GM12878 (cell line): ENCODE results near the gene TEX50. TPM values are rescaled to one million over a fixed set of nuclear protein-coding genes. Genes with fewer than 3 reads are reported as not detected.
"Not testable (repeated sequence)": the region's sequence is repeated elsewhere in the genome, so short reads cannot be mapped to it uniquely, and the experiment has no call there.

Experiments
- ATAC-seq: fragments of 200-7000 bp; cut with Tn5 transposase; 3 replicates; pipeline ENCODE4 v1.9.1; 2020; ENCODE audit warnings: mild to moderate bottlenecking, moderate library complexity
- BruUV-seq: library from RNA; stranded (reverse); fragments of 400-500 nt; replicated peaks from 2 replicates; lab custom pipeline; 2021; lab: Mats Ljungman, UMichigan
- CTCF ChIA-PET: fragments of 300-600 bp; sonication (Branson Sonifier 250); formaldehyde crosslinking; extraction: SDS; loops from one replicate; lab custom pipeline; 2021; ENCODE audit warnings: inconsistent platforms; lab: Yijun Ruan, JAX
- POLR2A ChIA-PET: fragments of 350-600 bp; formaldehyde crosslinking; extraction: SDS; loops from one replicate; lab custom pipeline; 2021; ENCODE audit warnings: inconsistent platforms; lab: Charles Lee
- RAD21 ChIA-PET: fragments of 300-600 bp; sonication (Branson Sonifier 250); formaldehyde crosslinking; loops from one replicate; lab custom pipeline; 2023; ENCODE audit warnings: antibody characterized with exemption; ENCODE audit not compliant: unreplicated experiment; lab: Charles Lee
- SMC1A ChIA-PET: fragments of 300-600 bp; sonication (Branson Sonifier 250); formaldehyde crosslinking; loops from one replicate; lab custom pipeline; 2023; ENCODE audit not compliant: unreplicated experiment, uncharacterized antibody; lab: Charles Lee
- DNase-seq: peaks from one replicate; pipeline ENCODE4 v3.0.0-alpha.2; 2011; ENCODE audit warnings: low read depth, low spot score
- FAIRE-seq: peaks from 3 replicates; lab custom pipeline; 2011; peaks lifted over from hg19 to GRCh38; lab: Jason Lieb, UNC
- H2AFZ ChIP-seq: 2 replicates; pipeline ENCODE4 v1.6.0; 2011; ENCODE audit warnings: low read depth, low read length, control low read depth; ENCODE audit not compliant: control insufficient read depth
- H3K27ac ChIP-seq: 2 replicates; pipeline ENCODE4 v1.5.1; 2011; ENCODE audit warnings: control low read depth; ENCODE audit not compliant: control insufficient read depth, insufficient read depth
- H3K27me3 ChIP-seq, 2 experiments: replicated peaks in 1 of 2; 2 replicates each; pipeline versions ENCODE4 v1.6.0 to v1.6.1; 2011; ENCODE audit warnings: low read length in 1 of 2; ENCODE audit not compliant: control insufficient read depth in 2 of 2, insufficient read depth in 2 of 2
- H3K36me3 ChIP-seq, 2 experiments: 2 replicates each; pipeline ENCODE4 v1.5.1; 2011; ENCODE audit warnings: low read length in 1 of 2; ENCODE audit not compliant: control insufficient read depth in 2 of 2, insufficient read depth in 2 of 2
- H3K4me1 ChIP-seq: 2 replicates; pipeline ENCODE4 v1.6.1; 2011; ENCODE audit warnings: mild to moderate bottlenecking, low read length, moderate library complexity, mixed read lengths; ENCODE audit not compliant: control insufficient read depth, insufficient read depth
- H3K4me2 ChIP-seq: 2 replicates; pipeline ENCODE4 v1.6.0; 2011; ENCODE audit warnings: control low read depth; ENCODE audit not compliant: control insufficient read depth, insufficient read depth
- H3K4me3 ChIP-seq: fragments of 200-600 bp; sonication (generic); 2 replicates; pipeline ENCODE4 v1.5.1; 2016
- H3K79me2 ChIP-seq: 2 replicates; pipeline ENCODE4 v1.6.0; 2011; ENCODE audit warnings: low read length; ENCODE audit not compliant: control insufficient read depth, insufficient read depth
- H3K9ac ChIP-seq: 2 replicates; pipeline ENCODE4 v1.8.0; 2011; ENCODE audit warnings: low read length, control low read depth, mixed read lengths; ENCODE audit not compliant: control insufficient read depth, insufficient read depth
- H3K9me3 ChIP-seq: replicated peaks from 3 replicates; pipeline ENCODE4 v1.5.1; 2011; ENCODE audit warnings: mild to moderate bottlenecking, low read length; ENCODE audit not compliant: control insufficient read depth, insufficient read depth
- H4K20me1 ChIP-seq: 2 replicates; pipeline ENCODE4 v1.6.0; 2011; ENCODE audit not compliant: control insufficient read depth, insufficient read depth
- IRF3 ChIP-seq: fragments of 450-650 bp; IDR thresholded peaks from 2 replicates; pipeline ENCODE4 v1.6.1; 2014; ENCODE audit warnings: mild to moderate bottlenecking
- MEF2A ChIP-seq: IDR thresholded peaks from 2 replicates; pipeline ENCODE4 v1.6.1; 2011; ENCODE audit warnings: low read depth, mild to moderate bottlenecking, low read length, moderate library complexity; ENCODE audit not compliant: insufficient read depth
- ZBTB40 ChIP-seq: fragments of 450-650 bp; IDR thresholded peaks from 2 replicates; pipeline ENCODE4 v1.6.1; 2016; ENCODE audit warnings: mild to moderate bottlenecking, moderate library complexity, borderline replicate concordance
- ZNF207 ChIP-seq: fragments of 450-650 bp; IDR thresholded peaks from 2 replicates; pipeline ENCODE4 v1.6.1; 2014; ENCODE audit warnings: antibody characterized with exemption, mild to moderate bottlenecking, borderline replicate concordance
- WGBS: methylation state at CpG from one replicate; pipeline ENCODE4 v1.1.6; 2016; ENCODE audit warnings: low lambda C conversion rate; ENCODE audit not compliant: insufficient replicate concordance, insufficient coverage; ENCODE audit errors: missing lambda C conversion rate; 5-methylcytosine and 5-hydroxymethylcytosine counted together
- in situ Hi-C: fragments of 300-500 bp; cut with MboI; formaldehyde crosslinking; loops from 9 replicates; pipeline ENCODE4 v1.14.3; 2018; ENCODE audit warnings: mixed read lengths
- intact Hi-C: fragments of 100-400 bp; cut with micrococcal nuclease; formaldehyde crosslinking; loops from one replicate; pipeline ENCODE4 v1.14.2; 2022; ENCODE audit not compliant: unreplicated experiment
- polyA plus RNA-seq, 11 experiments: library from polyadenylated mRNA; depleted of rRNA in 4 of 11; unstranded in 6 of 11; stranded (reverse) in 5 of 11; fragments of >200 nt; fragmentation: Nextera tagmentation in 4 of 11; fragmentation: Illumina TruSeq in 1 of 11; extraction: Ambion mirVana in 4 of 11; extraction: Trizol in 1 of 11; gene quantifications; 1 replicate in 1 of 11; 2 replicates in 10 of 11; pipeline versions ENCODE4 v1.2.1 to v1.2.3, GENCODE V29; 2011 to 2016; ENCODE audit warnings: inconsistent platforms in 2 of 11, missing spikeins in 2 of 11, low read depth in 1 of 11
- total RNA-seq, 4 experiments: library from RNA; depleted of rRNA in 3 of 4; stranded (reverse); fragments of >200 nt in 3 of 4; fragmentation: Illumina TruSeq in 1 of 4; extraction: Trizol in 1 of 4; gene quantifications; 2 replicates each; pipeline versions ENCODE4 v1.2.1 to v1.2.3, GENCODE V29; 2013 to 2021

TEX50 gene
- total and polyA plus RNA-seq, 10 of the 15 experiments (the other 5 are each of a cell fraction or from before 2014, with no cell fraction given), result not detected

DNA sequence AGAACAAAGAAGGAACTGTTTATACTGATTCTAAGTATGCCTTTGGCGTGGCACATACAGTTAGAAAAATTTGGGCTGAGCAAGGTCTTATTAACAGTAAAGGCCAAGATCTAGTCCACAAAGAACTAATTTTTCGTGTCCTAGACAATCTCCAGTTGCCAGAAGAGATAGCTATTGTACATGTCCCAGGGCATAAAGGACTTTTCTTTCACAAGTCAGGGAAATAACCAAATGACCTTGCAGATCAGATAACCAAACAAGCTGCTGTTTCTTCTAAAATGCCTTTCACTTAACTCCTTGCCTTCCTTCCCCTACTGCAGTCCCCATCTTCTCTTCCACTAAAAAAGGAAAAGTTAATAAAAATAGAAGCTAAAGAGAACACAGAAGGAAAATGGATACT is 4.0 kb downstream of the TEX50 start (continued):
- TF ChIP-seq IRF3 (no peak), MEF2A (no peak)

DNA sequence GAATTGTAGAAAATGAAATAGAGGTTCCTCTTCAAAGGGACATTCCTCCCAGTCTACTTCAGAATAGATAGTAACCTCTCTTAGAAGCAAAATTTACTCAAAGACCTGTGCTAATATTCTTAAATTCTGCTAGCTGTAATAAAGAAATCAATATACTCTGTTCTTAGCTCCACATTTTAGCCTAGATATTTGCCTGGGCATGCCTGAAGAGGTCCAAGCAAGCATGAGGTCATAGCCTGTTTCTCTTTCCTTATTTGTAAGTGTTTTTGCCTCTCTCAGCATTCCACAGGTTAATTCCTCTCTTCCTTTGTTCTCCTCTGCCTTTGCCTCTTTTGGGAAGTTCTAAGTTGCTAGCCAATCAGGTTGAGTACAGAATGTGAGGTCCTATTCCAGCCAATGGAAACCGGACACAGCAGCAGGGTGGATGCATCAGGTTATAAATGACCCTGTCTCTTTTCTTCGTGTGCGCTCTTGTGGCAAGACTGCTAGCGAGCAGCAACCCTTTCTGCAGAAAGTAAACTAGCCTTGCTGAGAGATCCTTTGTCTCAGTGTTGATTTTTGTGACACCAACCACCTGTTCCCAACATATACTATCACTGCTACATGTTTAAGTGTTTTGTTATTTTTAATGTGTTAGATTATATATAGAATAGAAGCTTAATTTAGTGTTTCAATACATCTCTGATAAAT is 7.5 kb downstream of the TEX50 start:
- H3K9ac ChIP-seq, H3K4me1 ChIP-seq, H3K79me2 ChIP-seq, ATAC-seq, H2AFZ ChIP-seq, POLR2A ChIA-PET, RAD21 ChIA-PET, H3K9me3 ChIP-seq, H4K20me1 ChIP-seq, H3K27me3 ChIP-seq, in situ Hi-C loops, H3K36me3 ChIP-seq, H3K4me2 ChIP-seq, H3K27ac ChIP-seq, intact Hi-C loops, BruUV-seq, H3K4me3 ChIP-seq, DNase-seq: not testable (repeated sequence)
- WGBS, result 71% methylated on average over 4 of the region's 4 CpGs
- CTCF ChIA-PET, result interaction anchor here (0.6 to 0.9 kb wide), 2 partner anchors 32 to 42 kb away, joined by 3 read pairs; no protein-coding TSS in a partner anchor
- FAIRE-seq, result peak; percentile 61
- SMC1A ChIA-PET, result interaction anchor here (1.1 to 1.3 kb wide), 2 partner anchors 15 to 52 kb away, joined by 3 read pairs; no protein-coding TSS in a partner anchor

DNA sequence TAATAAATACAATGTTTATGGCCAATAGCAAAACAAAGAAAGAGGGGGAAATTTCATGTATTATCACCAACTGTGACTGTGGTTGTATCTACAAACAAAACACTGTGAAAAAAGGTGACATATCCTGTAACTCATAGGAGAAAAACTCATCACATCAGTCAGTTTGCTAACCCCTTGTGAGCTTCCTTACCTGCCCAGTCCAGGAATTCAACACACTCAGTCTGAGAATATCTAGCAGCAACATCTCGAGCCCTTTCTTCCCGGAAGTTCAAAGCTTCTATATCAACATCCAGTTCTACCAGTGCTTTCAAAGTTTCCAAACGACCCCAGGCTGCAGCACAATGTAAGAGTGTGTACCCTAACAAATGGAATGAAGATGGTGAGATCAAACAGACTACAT is 11.5 kb downstream of the TEX50 start:
- no TSS peak for BruUV-seq
- Histone ChIP-seq H3K4me2 (no peak overlapping the region), H3K9ac (no peak overlapping the region), H3K4me1 (no peaks in the 10 kb centered on the region), H3K27me3 (no peaks in the 10 kb centered on the region), H3K4me3 (no peak overlapping the region), H3K27ac (no peak overlapping the region), H3K36me3 (no peaks in the 10 kb centered on the region), H3K9me3 (peaks cover 2% of the 10 kb centered on the region; the same call in 2 of the 3 replicates), H4K20me1 (no peaks in the 10 kb centered on the region), H2AFZ (no peak overlapping the region), H3K79me2 (no peaks in the 10 kb centered on the region)
- POLR2A ChIA-PET, result interaction anchor here (0.6 kb wide), 1 partner anchor 617 kb away, joined by 4 read pairs; no protein-coding TSS in a partner anchor
- ATAC-seq (no peak), DNase-seq (no peak), FAIRE-seq (no peak)
- CTCF ChIA-PET, result interaction anchor here (1.2 kb wide), 1 partner anchor 118 kb away, joined by 3 read pairs; no protein-coding TSS in a partner anchor
- RAD21 ChIA-PET, result no interaction called here
- WGBS, result 44% methylated on average over 3 of the region's 3 CpGs
- intact Hi-C loops, result no loop called here
- SMC1A ChIA-PET, result no interaction called here
- in situ Hi-C loops, result no loop called here
- no peak for TF ChIP-seq ZBTB40
- no peak for TF ChIP-seq ZNF207
